ENCODE measurements around the gene FAH. TPM values are rescaled to one million over a fixed set of nuclear protein-coding genes. Genes with fewer than 3 reads are reported as not detected.
A peak's percentile ranks its signal among the peaks of the same experiment; 100 is the strongest.

The FAH gene
- polyA plus RNA-seq, 1 experiment = 53.0 TPM

DNA sequence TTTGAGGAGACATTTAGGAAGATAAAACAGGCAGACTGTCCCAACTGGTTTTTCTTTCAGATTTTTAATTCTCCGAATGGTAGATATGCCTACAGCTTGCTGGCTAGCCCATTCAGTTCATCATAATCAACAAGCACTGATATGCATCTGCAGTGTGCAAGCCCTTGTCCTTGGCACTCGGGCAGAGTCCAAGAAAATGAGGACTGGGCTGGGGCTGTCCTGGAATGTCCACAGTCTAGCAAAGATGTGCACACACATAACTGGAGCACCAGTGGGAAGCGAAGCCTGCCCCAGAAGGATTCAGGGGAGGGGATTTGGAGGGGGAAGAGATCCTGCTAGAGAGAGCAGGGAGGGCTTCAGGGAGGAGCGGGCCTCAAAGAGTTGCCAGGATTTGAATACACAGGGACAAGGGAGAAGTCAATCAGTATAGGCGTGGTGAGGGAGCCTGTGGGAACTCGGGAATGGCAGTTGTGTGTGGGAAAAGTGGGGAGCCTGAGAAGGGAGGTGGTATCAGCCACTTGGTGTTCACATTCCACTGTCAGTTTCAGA lies 8.7 kb downstream of the FAH start:
- POLR2A ChIA-PET = interaction anchor here (0.6 to 1.2 kb wide), 2 partner anchors 9 to 775 kb away, joined by 6 read pairs; partner anchors contain the start of gene FAH

DNA sequence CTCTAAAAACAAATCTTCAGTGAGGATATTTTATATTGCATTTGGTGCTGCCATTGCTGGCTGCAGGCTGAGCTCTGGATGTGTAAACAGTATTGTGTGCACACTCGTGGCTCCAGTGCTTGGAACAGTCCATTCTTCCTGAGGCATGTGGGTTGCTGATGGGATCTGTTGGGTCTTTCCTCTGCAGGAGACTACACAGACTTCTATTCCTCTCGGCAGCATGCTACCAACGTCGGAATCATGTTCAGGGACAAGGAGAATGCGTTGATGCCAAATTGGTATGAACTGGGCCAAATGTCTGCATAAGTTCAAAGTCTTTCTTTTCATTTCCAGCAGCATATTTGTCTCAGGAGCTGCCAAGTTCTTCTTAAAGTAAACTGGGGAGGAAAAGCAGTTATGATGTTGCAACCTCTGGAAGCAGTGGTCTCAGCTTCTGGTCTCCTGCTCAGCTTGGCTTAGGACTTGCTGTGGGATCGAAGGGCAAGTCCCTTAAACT lies 9.3 kb downstream of the FAH start:
- Histone ChIP-seq H3K4me3 (ENCODE audit: low read depth, low read length) (no peak overlapping the region), H3K27me3 (ENCODE audit: control insufficient read depth, insufficient read depth, low read length) (no peaks in the 10 kb centered on the region), H3K27ac (ENCODE audit: low read depth, low read length) (no peak overlapping the region), H3K9me3 (ENCODE audit: control insufficient read depth, insufficient read depth, low read length) (no peaks in the 10 kb centered on the region)
- ChIA-PET CTCF (interaction anchor here (1.5 kb wide), 1 partner anchor 12 kb away, joined by 7 read pairs; no protein-coding TSS in a partner anchor), POLR2A (interaction anchor here (0.6 to 0.7 kb wide), 2 partner anchors 102 to 775 kb away, joined by 3 to 6 read pairs; no protein-coding TSS in a partner anchor)
- no peak for DNase-seq (ENCODE audit: low read depth, low spot score)
- TF ChIP-seq, protein P1, sequence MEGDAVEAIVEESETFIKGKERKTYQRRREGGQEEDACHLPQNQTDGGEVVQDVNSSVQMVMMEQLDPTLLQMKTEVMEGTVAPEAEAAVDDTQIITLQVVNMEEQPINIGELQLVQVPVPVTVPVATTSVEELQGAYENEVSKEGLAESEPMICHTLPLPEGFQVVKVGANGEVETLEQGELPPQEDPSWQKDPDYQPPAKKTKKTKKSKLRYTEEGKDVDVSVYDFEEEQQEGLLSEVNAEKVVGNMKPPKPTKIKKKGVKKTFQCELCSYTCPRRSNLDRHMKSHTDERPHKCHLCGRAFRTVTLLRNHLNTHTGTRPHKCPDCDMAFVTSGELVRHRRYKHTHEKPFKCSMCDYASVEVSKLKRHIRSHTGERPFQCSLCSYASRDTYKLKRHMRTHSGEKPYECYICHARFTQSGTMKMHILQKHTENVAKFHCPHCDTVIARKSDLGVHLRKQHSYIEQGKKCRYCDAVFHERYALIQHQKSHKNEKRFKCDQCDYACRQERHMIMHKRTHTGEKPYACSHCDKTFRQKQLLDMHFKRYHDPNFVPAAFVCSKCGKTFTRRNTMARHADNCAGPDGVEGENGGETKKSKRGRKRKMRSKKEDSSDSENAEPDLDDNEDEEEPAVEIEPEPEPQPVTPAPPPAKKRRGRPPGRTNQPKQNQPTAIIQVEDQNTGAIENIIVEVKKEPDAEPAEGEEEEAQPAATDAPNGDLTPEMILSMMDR (IDR thresholded peaks at IDR 0.05; ENCODE audit: low read depth, low read length) = no peak

More for the DNA sequence above, 8.7 kb downstream of the FAH start:
- Histone ChIP-seq H3K9me3 (ENCODE audit: control insufficient read depth, insufficient read depth, low read length) (no peaks in the 10 kb centered on the region), H3K27ac (ENCODE audit: low read depth, low read length) (peak overlapping the region; percentile 84), H3K4me3 (ENCODE audit: low read depth, low read length) (no peak overlapping the region), H3K27me3 (ENCODE audit: control insufficient read depth, insufficient read depth, low read length) (no peaks in the 10 kb centered on the region)
- TF ChIP-seq, protein P1 (IDR thresholded peaks at IDR 0.05; ENCODE audit: low read depth, low read length) = no peak
- CTCF ChIA-PET = interaction anchor here (0.6 to 1.5 kb wide), 3 partner anchors 10 to 308 kb away, joined by 3 to 7 read pairs (median 3); no protein-coding TSS in a partner anchor
- no peak for DNase-seq (ENCODE audit: low read depth, low spot score)

DNA sequence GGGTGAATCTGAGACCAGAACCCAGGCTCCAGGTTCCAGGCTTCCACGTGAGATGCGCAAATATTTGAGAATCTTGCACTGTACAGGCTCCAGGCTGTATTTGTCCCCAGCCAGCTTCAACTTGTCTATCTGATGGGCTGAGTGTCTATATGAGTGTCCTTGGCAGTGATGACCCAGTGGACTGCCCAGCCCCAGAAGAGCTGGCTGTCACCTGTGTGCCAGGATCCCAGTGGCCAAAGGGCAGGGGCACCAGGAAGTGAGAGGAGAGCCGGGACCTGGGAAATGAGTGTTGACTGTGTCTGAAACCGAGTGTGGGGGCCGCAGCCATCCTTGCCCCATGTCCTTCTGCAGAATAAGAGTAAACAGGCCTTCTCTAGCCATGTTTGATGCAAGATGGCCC lies 10.4 kb downstream of the FAH start:
- no peak overlapping the region for H3K27ac ChIP-seq (ENCODE audit: low read depth, low read length)
- DNase-seq (ENCODE audit: low read depth, low spot score) = no peak
- H3K27me3 ChIP-seq (ENCODE audit: control insufficient read depth, insufficient read depth, low read length) = no peaks in the 10 kb centered on the region
- TF ChIP-seq, protein P1 (IDR thresholded peaks at IDR 0.05; ENCODE audit: low read depth, low read length) = no peak
- ChIA-PET POLR2A (interaction anchor here (0.8 kb wide), 1 partner anchor 10 kb away, joined by 3 read pairs; no protein-coding TSS in a partner anchor), CTCF (interaction anchor here (2.2 kb wide), 1 partner anchor 10 kb away, joined by 8 read pairs; no protein-coding TSS in a partner anchor)
- H3K4me3 ChIP-seq (ENCODE audit: low read depth, low read length) = no peak overlapping the region
- H3K9me3 ChIP-seq (ENCODE audit: control insufficient read depth, insufficient read depth, low read length) = no peaks in the 10 kb centered on the region

DNA sequence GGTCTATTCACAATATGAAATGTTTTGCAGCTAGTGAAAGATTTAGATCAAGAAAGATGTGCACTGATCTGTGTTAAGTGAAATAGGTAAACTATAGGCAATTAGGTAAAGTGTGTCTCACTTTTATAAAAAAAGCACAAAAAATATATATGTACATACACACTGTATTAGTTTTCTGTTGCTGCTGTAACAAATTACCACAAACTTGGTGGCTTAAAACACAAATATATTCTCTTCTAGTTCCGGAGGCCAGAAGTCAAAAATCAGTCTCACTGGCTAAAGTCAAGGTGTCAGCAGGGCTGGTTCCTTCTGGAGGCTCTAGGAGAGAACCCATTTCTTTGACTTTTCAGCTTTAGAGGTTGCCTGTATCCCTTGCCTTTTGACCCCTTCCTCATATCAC lies 11.1 kb downstream of the FAH start:
- DNase-seq (ENCODE audit: low read depth, low spot score) = no peak
- TF ChIP-seq, protein P1 (IDR thresholded peaks at IDR 0.05; ENCODE audit: low read depth, low read length) = no peak
- ChIA-PET CTCF (interaction anchor here (2.2 kb wide), 1 partner anchor 9 kb away, joined by 8 read pairs; no protein-coding TSS in a partner anchor), POLR2A (no interaction called here)
- Histone ChIP-seq H3K4me3 (ENCODE audit: low read depth, low read length) (no peak overlapping the region), H3K27ac (ENCODE audit: low read depth, low read length) (no peak overlapping the region), H3K27me3 (ENCODE audit: control insufficient read depth, insufficient read depth, low read length) (no peaks in the 10 kb centered on the region), H3K9me3 (ENCODE audit: control insufficient read depth, insufficient read depth, low read length) (no peaks in the 10 kb centered on the region)

DNA sequence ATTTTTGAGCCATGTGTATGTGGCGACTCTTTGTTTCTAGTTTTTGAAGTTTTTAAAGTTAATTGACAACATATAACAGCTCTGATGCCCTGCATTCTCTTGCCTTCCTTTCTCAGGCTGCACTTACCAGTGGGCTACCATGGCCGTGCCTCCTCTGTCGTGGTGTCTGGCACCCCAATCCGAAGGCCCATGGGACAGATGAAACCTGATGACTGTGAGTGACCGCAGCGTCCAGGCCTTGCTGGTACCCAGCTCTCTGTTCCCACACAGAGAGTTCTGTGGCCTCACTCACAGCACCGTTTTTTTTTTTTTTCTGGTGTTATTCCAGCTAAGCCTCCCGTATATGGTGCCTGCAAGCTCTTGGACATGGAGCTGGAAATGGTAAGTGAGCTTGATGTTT lies 15.1 kb downstream of the FAH start:
- POLR2A ChIA-PET = no interaction called here
- CTCF ChIA-PET = interaction anchor here (0.6 kb wide), 1 partner anchor 56 kb away, joined by 3 read pairs; no protein-coding TSS in a partner anchor
- no peaks in the 10 kb centered on the region for H3K27me3 ChIP-seq (ENCODE audit: control insufficient read depth, insufficient read depth, low read length)
- no peak overlapping the region for H3K27ac ChIP-seq (ENCODE audit: low read depth, low read length)
- TF ChIP-seq, protein P1 (IDR thresholded peaks at IDR 0.05; ENCODE audit: low read depth, low read length) = no peak
- no peaks in the 10 kb centered on the region for H3K9me3 ChIP-seq (ENCODE audit: control insufficient read depth, insufficient read depth, low read length)
- DNase-seq (ENCODE audit: low read depth, low spot score) = no peak
- H3K4me3 ChIP-seq (ENCODE audit: low read depth, low read length) = no peak overlapping the region

All from AG04450 (cell line).